Liver (tissue), 9 donors: Measurements from ENCODE around the gene NOTCH1. TPM values are rescaled to one million over a fixed set of nuclear protein-coding genes. Genes with fewer than 3 reads are reported as not detected.
"Not testable (repeated sequence)": the region's sequence is repeated elsewhere in the genome, so short reads cannot be mapped to it uniquely, and the experiment has no call there.

Experiments
- DNase-seq: peaks from one replicate; pipeline ENCODE4 v3.0.0-alpha.2; 2017; ENCODE audit warnings: low spot score
- H3K27ac ChIP-seq, 2 donors: one replicate each; pipeline ENCODE4 v1.7.0; 2013; ENCODE audit warnings: inconsistent platforms in 2 of 2, low read length in 2 of 2, control low read depth in 1 of 2, low read depth in 1 of 2, mild to moderate bottlenecking in 1 of 2
- H3K27me3 ChIP-seq, 4 donors: one replicate each; pipeline versions ENCODE4 v1.6.1 to v1.7.0; 2013; ENCODE audit warnings: low read length in 3 of 4, inconsistent platforms in 1 of 4, mild to moderate bottlenecking in 1 of 4, moderate library complexity in 1 of 4; ENCODE audit not compliant: control insufficient read depth in 4 of 4, insufficient read depth in 4 of 4
- H3K36me3 ChIP-seq, 4 donors: one replicate each; pipeline versions ENCODE4 v1.6.1 to v1.7.0; 2013; ENCODE audit warnings: low read length in 3 of 4, mild to moderate bottlenecking in 3 of 4, low read depth in 1 of 4, moderate library complexity in 1 of 4; ENCODE audit not compliant: control insufficient read depth in 4 of 4, insufficient read depth in 3 of 4
- H3K4me1 ChIP-seq, 4 donors: one replicate each; pipeline versions ENCODE4 v1.6.1 to v1.7.0; 2013; ENCODE audit warnings: low read length in 3 of 4, mild to moderate bottlenecking in 3 of 4, moderate library complexity in 1 of 4; ENCODE audit not compliant: control insufficient read depth in 4 of 4, insufficient read depth in 4 of 4
- H3K4me3 ChIP-seq, 3 donors: one replicate each; pipeline versions ENCODE4 v1.6.1 to v1.7.0; 2013; ENCODE audit warnings: low read length in 3 of 3, control low read depth in 1 of 3, low read depth in 1 of 3, mild to moderate bottlenecking in 1 of 3
- H3K9ac ChIP-seq, 2 donors: one replicate each; pipeline ENCODE4 v1.7.0; 2013; ENCODE audit warnings: low read length in 2 of 2, mild to moderate bottlenecking in 2 of 2, moderate library complexity in 2 of 2, control low read depth in 1 of 2, low read depth in 1 of 2
- H3K9me3 ChIP-seq, 4 donors: one replicate each; pipeline versions ENCODE4 v1.6.1 to v1.7.0; 2013; ENCODE audit warnings: low read length in 3 of 4; ENCODE audit not compliant: control insufficient read depth in 4 of 4
- ATF3 ChIP-seq: IDR thresholded peaks from 2 replicates; pipeline ENCODE4 v1.6.1; 2016; ENCODE audit warnings: antibody characterized with exemption
- CTCF ChIP-seq: fragments of 150-350 bp; IDR thresholded peaks from 2 replicates; pipeline ENCODE4 v1.5.1; 2017; ENCODE audit warnings: improper control_type of control experiment, low read depth, low read length; ENCODE audit not compliant: missing input control
- EGR1 ChIP-seq, 2 donors: IDR thresholded peaks; 2 replicates each; pipeline ENCODE4 v1.6.1; 2016 to 2018; ENCODE audit warnings: antibody characterized with exemption in 2 of 2, low read depth in 2 of 2
- HNF4A ChIP-seq, 2 donors: conservative IDR thresholded peaks; 2 replicates each; pipeline ENCODE4 v1.6.1; 2016; ENCODE audit warnings: antibody characterized with exemption in 2 of 2, mild to moderate bottlenecking in 2 of 2
- HNF4G ChIP-seq: IDR thresholded peaks from 2 replicates; pipeline ENCODE4 v1.6.1; 2016; ENCODE audit warnings: antibody characterized with exemption
- JUND ChIP-seq, 2 donors: IDR thresholded peaks; 2 replicates each; pipeline ENCODE4 v1.6.1; 2016; ENCODE audit warnings: antibody characterized with exemption in 2 of 2
- MAX ChIP-seq: IDR thresholded peaks from 2 replicates; pipeline ENCODE4 v1.6.1; 2016; ENCODE audit warnings: antibody characterized with exemption
- RAD21 ChIP-seq, 2 donors: IDR thresholded peaks; 2 replicates each; pipeline ENCODE4 v1.6.1; 2016; ENCODE audit warnings: antibody characterized with exemption in 2 of 2, mild to moderate bottlenecking in 2 of 2
- RXRA ChIP-seq, 2 donors: IDR thresholded peaks; 2 replicates each; pipeline ENCODE4 v1.6.1; 2017 to 2018; ENCODE audit warnings: antibody characterized with exemption in 2 of 2, mild to moderate bottlenecking in 1 of 2
- SP1 ChIP-seq: IDR thresholded peaks from 2 replicates; pipeline ENCODE4 v1.6.1; 2018; ENCODE audit warnings: antibody characterized with exemption, mild to moderate bottlenecking
- YY1 ChIP-seq: IDR thresholded peaks from 2 replicates; pipeline ENCODE4 v1.6.1; 2016; ENCODE audit warnings: antibody characterized with exemption, mild to moderate bottlenecking
- ZBTB33 ChIP-seq: IDR thresholded peaks from 2 replicates; pipeline ENCODE4 v1.6.1; 2016; ENCODE audit warnings: antibody characterized with exemption
- WGBS: extraction: QIAGEN DNeasy Blood & Tissue Kit; methylation state at CpG from one replicate; pipeline ENCODE4 v1.1.7; 2013; 5-methylcytosine and 5-hydroxymethylcytosine counted together
- polyA plus RNA-seq, 2 donors: library from polyadenylated mRNA; stranded (reverse) in 1 of 2; unstranded in 1 of 2; fragments of 200-250 nt in 1 of 2; fragments of >200 nt in 1 of 2; fragmentation: Nextera tagmentation in 1 of 2; extraction: Ambion mirVana in 1 of 2; gene quantifications; one replicate each; pipeline versions ENCODE4 v1.2.1 to v1.2.3, GENCODE V29; 2013 to 2015
- total RNA-seq, 2 donors: library from RNA; depleted of rRNA; stranded (reverse); fragments of >200 nt; gene quantifications; one replicate each; pipeline ENCODE4 v1.2.3, GENCODE V29; 2014
- donor health status: healthy.
- donor health status: healthy.
- donor health status: healthy.
- donor health status: healthy.
- donor health status: healthy.

NOTCH1 gene
- total and polyA plus RNA-seq, 4 donors, result 2.4 to 22.3 (median 8.5) TPM

- TF ChIP-seq HNF4A (conservative IDR thresholded peaks at IDR 0.05), result peak in 1 of 2 donors; percentile 16
- H3K36me3 ChIP-seq, H3K4me3 ChIP-seq, DNase-seq, H3K9ac ChIP-seq, H3K27me3 ChIP-seq, H3K9me3 ChIP-seq: not testable (repeated sequence)
- 69% methylated on average over 5 of the region's 5 CpGs for WGBS
- Histone ChIP-seq H3K4me1 (peaks cover 7 to 33% (median 24%) of the 10 kb centered on the region in 4 donors), H3K27ac (peak overlapping the region; percentile 57 to 61)
Measured at GRCh38 chr9:136558846-136559245, 13.0 kb upstream of the NOTCH1 start.

GRCh38 chr9:136558373-136558772 is 12.5 kb upstream of the NOTCH1 start:
- Histone ChIP-seq H3K4me3 (no peak overlapping the region), H3K27me3 (no peaks in the 10 kb centered on the region), H3K4me1 (peaks cover 7 to 32% (median 23%) of the 10 kb centered on the region in 4 donors), H3K9me3 (no peaks in the 10 kb centered on the region), H3K9ac (no peak overlapping the region), H3K36me3 (no peaks in the 10 kb centered on the region), H3K27ac (peak overlapping the region; percentile 57 to 61)
- DNase-seq, result no peak
- 42% methylated on average over 5 of the region's 5 CpGs for WGBS
- no peak for TF ChIP-seq HNF4G
- TF ChIP-seq JUND (IDR thresholded peaks at IDR 0.05), result no peak
- no peak for TF ChIP-seq ATF3
- TF ChIP-seq YY1, result no peak
- no peak for TF ChIP-seq EGR1 (IDR thresholded peaks at IDR 0.05; ENCODE audit: low read depth in 2 of 2)
- no peak for TF ChIP-seq CTCF
- TF ChIP-seq ZBTB33, result no peak
- TF ChIP-seq RAD21 (IDR thresholded peaks at IDR 0.05), result no peak
- TF ChIP-seq MAX, result no peak

- Histone ChIP-seq H3K9ac (no peak overlapping the region), H3K27me3 (no peaks in the 10 kb centered on the region), H3K27ac (no peak overlapping the region), H3K4me1 (peaks cover 7 to 32% (median 23%) of the 10 kb centered on the region in 4 donors), H3K36me3 (no peaks in the 10 kb centered on the region), H3K4me3 (no peak overlapping the region), H3K9me3 (no peaks in the 10 kb centered on the region)
- WGBS, result 81% methylated on average over 10 of the region's 10 CpGs
- no peak for DNase-seq
- TF ChIP-seq SP1 (no peak), RXRA (IDR thresholded peaks at IDR 0.05) (no peak), MAX (no peak), ZBTB33 (no peak), YY1 (no peak)
Measured at GRCh38 chr9:136557036-136557435, 11.2 kb upstream of the NOTCH1 start.
